GM19351 (cell line): Measurements from ENCODE around the gene ATP6V1C2.

Experiments
- ATAC-seq: cut with Tn5 transposase; IDR thresholded peaks from one replicate; pipeline ENCODE4 v1.9.1; 2021; ENCODE audit warnings: mild to moderate bottlenecking, moderate library complexity; ENCODE audit not compliant: unreplicated experiment

The ATP6V1C2 gene

DNA sequence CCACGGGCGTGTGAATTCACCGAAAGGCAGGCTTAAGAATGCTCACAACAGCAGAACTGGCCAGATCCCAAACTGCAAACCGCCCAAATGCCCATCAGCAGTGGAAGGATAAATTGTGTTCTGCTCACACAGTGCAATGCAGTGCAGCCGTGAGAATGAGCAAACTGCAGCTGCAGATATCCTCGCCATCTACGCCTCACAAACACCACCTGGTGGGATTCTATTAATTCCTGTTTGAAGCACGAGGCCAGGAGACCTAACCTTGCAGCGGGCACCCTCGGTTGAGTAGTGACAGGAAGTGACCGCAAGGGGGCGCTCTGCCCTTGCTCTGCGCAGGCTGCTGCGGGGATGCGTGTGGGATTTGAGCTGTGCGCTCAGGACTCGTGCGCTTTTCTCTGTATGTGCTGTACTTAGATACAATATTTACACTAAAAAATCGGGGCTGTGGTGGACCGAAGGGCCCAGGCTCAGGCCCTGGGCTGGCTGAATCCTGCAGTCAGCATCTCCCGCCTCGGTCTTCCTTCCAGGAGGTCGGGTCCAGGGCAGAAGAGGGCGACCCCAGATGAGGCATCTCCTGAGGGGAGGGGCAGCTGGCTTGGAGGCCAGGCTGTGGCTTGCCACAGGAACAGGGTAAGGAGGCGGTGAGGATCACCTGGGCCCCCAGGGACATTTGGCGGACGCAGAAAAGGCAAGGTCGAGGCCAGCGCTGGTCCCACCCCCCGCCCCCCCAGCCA is 110.9 kb downstream of the ATP6V1C2 start:
- ATAC-seq: peak; percentile 71

DNA sequence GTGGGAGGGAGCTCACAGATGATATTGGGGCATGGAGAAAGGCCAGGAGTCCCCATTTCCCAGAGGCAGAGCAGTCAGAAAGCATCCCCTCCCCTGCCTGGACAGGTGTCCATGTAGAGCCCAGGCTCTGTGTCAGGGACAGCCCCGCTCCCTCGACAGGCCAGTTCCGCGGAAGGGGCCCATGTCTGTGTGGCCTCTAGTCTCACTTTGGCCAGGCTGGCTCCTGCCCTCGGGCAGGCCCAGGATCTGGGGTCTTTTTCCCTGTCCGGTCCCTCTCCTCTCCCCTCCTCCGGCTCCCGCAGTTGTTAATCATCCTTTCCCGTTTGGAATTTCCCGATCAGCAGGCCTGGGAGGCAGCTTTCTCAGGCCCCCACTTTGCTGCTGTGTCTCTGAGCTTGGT is 111.6 kb downstream of the ATP6V1C2 start:
- ATAC-seq: no peak

DNA sequence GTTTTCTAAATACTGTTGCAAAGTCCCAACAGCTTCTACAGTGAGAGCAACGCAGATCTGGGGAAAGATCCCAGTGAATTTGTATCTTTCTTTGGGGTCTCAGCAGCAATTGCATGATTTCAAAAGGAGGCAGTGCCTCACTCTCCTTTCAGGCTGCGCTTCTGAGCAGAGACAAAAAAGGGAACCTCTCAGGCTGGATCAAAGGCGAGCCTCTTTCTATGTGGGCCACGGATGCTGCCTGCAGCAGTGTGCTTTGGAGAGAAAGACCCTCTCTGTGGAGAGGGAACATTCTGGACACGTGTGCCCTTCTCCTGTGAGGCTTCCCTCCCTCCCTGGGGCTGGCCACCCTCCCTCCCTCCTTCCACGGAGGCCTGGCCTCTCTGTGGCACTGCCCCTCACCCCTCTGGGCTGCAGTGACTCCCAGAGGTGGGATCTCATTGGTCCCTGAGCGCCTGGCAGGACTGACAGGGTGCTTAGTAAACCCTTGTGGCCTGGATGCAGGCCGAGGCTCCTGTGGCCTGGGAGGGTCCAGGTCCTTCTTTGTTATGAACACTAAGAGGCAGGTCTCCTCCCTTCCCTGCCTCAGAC is 112.7 kb downstream of the ATP6V1C2 start:
- no peak for ATAC-seq
